Ovary (tissue), 9 donors: ENCODE data around the gene BMAL2. TPM values are rescaled to one million over a fixed set of nuclear protein-coding genes. Genes with fewer than 3 reads are reported as not detected.

Experiments used
- DNase-seq, 5 donors: peaks; one replicate each; pipeline ENCODE4 v3.0.0-alpha.2; 2019 to 2020
- H3K27ac ChIP-seq, 2 donors: fragments of 200-600 bp; one replicate each; pipeline versions ENCODE4 v1.5.1 to v1.8.0; 2019 to 2022
- H3K27me3 ChIP-seq: fragments of 200-600 bp; one replicate; pipeline ENCODE4 v1.8.0; 2022
- H3K36me3 ChIP-seq: fragments of 200-600 bp; sonication (generic); one replicate; pipeline ENCODE4 v1.5.1; 2019
- H3K4me1 ChIP-seq: one replicate; pipeline ENCODE4 v1.8.1; 2013; ENCODE audit warnings: mild to moderate bottlenecking, moderate library complexity; ENCODE audit not compliant: insufficient read depth
- H3K4me3 ChIP-seq: fragments of 200-600 bp; sonication (generic); one replicate; pipeline ENCODE4 v1.5.1; 2017
- H3K9me3 ChIP-seq, 2 donors: fragments of 200-600 bp in 1 of 2; sonication (generic) in 1 of 2; one replicate each; pipeline versions ENCODE4 v1.5.1 to v1.8.1; 2013 to 2019; ENCODE audit warnings: mild to moderate bottlenecking in 1 of 2, moderate library complexity in 1 of 2
- CTCF ChIP-seq, 3 donors: fragments of 450-650 bp in 2 of 3; fragments of 200-600 bp in 1 of 3; IDR thresholded peaks; one replicate each; pipeline versions ENCODE4 v1.5.1 to v1.8.0; 2016 to 2022; ENCODE audit warnings: antibody characterized with exemption in 3 of 3, mild to moderate bottlenecking in 1 of 3
- EP300 ChIP-seq: sonication (generic); formaldehyde crosslinking; IDR thresholded peaks from one replicate; pipeline ENCODE4 v1.6.1; 2017; ENCODE audit warnings: antibody characterized with exemption
- POLR2A ChIP-seq: fragments of 450-650 bp; IDR thresholded peaks from one replicate; pipeline ENCODE4 v1.6.1; 2017; ENCODE audit warnings: antibody characterized with exemption, mild to moderate bottlenecking, moderate library complexity
- WGBS, 3 donors: extraction: QIAGEN DNeasy Blood & Tissue Kit in 1 of 3; methylation state at CpG; one replicate each; pipeline versions ENCODE4 v1.1.5 to v1.1.7; 2013 to 2017; 5-methylcytosine and 5-hydroxymethylcytosine counted together
- intact Hi-C, 4 donors: fragments of 100-400 bp; cut with DNase I; formaldehyde crosslinking; loops; one replicate each; pipeline versions ENCODE4 v1.11.0 to v1.15.1; 2022 to 2023
- polyA plus RNA-seq, 2 donors: library from polyadenylated mRNA; stranded (reverse); fragments of 200-250 nt in 1 of 2; fragments of 350-450 nt in 1 of 2; fragmentation: Illumina TruSeq in 1 of 2; extraction: RNeasy Lipid Tissue Mini Kit (QIAGEN cat#74804) in 1 of 2; gene quantifications; one replicate each; pipeline ENCODE4 v1.2.3, GENCODE V29; 2013 to 2014
- total RNA-seq, 7 donors: library from RNA; depleted of rRNA in 2 of 7; stranded (reverse); fragments of >200 nt in 2 of 7; fragmentation: NEBNext Ultra II Directional in 3 of 7; extraction: Animal tissue kit (Norgen Biotek cat#: 25700) in 3 of 7; gene quantifications; one replicate each; pipeline versions ENCODE4 v1.1.0 to v1.2.4, GENCODE V29; 2016 to 2023
- donor health status: DM: no; HTN: no; CAD: no; lungs with moderate emphysema.
- donor health status: DM: no; HTN: no; CAD: no.
- donor health status: Bipolar disorder and iron deficiency.
- donor health status: DM: yes; HTN: yes; CAD: no.
- donor health status: DM: no; HTN: no; CAD: no.
- donor health status: DM: yes; HTN: yes; CAD: no.

The BMAL2 gene
- total and polyA plus RNA-seq, 9 donors = 0.13 to 3.0 (median 0.87) TPM

GRCh38 chr12:27340971-27341370 is 8.3 kb downstream of the BMAL2 start:
- Histone ChIP-seq H3K36me3 (no peaks in the 10 kb centered on the region), H3K9me3 (no peaks in the 10 kb centered on the region), H3K4me3 (no peak overlapping the region), H3K4me1 (no peaks in the 10 kb centered on the region), H3K27me3 (no peaks in the 10 kb centered on the region), H3K27ac (no peak overlapping the region)
- TF ChIP-seq EP300 (no peak), CTCF (IDR thresholded peaks at IDR 0.05) (no peak), POLR2A (no peak)
- intact Hi-C loops = no loop called here
- DNase-seq = no peak
- 93 to 96% (median 93%) methylated on average over 3 of the region's 3 CpGs for WGBS, 3 donors

- H3K9me3 ChIP-seq = no peaks in the 10 kb centered on the region
- TF ChIP-seq CTCF (IDR thresholded peaks at IDR 0.05) = no peak
- TF ChIP-seq EP300 = no peak
- no peak for TF ChIP-seq POLR2A
- no peak overlapping the region for H3K4me3 ChIP-seq
- H3K36me3 ChIP-seq = no peaks in the 10 kb centered on the region
- WGBS, 3 donors = 94 to 97% (median 94%) methylated on average over 2 of the region's 2 CpGs
- intact Hi-C loops = no loop called here
- H3K27me3 ChIP-seq = no peaks in the 10 kb centered on the region
- no peaks in the 10 kb centered on the region for H3K4me1 ChIP-seq
- DNase-seq = no peak
- no peak overlapping the region for H3K27ac ChIP-seq
Observed at GRCh38 chr12:27342536-27342935, 9.9 kb downstream of the BMAL2 start.

- no peak overlapping the region for H3K27ac ChIP-seq
- WGBS, 3 donors = 88 to 93% (median 90%) methylated on average over 5 of the region's 5 CpGs
- H3K4me3 ChIP-seq = no peak overlapping the region
- no peaks in the 10 kb centered on the region for H3K36me3 ChIP-seq
- intact Hi-C loops = no loop called here
- no peaks in the 10 kb centered on the region for H3K4me1 ChIP-seq
- no peak for DNase-seq
- H3K27me3 ChIP-seq = no peaks in the 10 kb centered on the region
- no peak for TF ChIP-seq EP300
- TF ChIP-seq POLR2A = no peak
- no peak for TF ChIP-seq CTCF (IDR thresholded peaks at IDR 0.05)
- H3K9me3 ChIP-seq = no peaks in the 10 kb centered on the region
Observed at GRCh38 chr12:27343255-27344000, 10.8 kb downstream of the BMAL2 start.

GRCh38 chr12:27344246-27344645 is 11.6 kb downstream of the BMAL2 start:
- Histone ChIP-seq H3K27me3 (no peaks in the 10 kb centered on the region), H3K27ac (no peak overlapping the region), H3K9me3 (no peaks in the 10 kb centered on the region), H3K4me3 (no peak overlapping the region), H3K4me1 (no peaks in the 10 kb centered on the region), H3K36me3 (no peaks in the 10 kb centered on the region)
- intact Hi-C loops = no loop called here
- TF ChIP-seq CTCF (IDR thresholded peaks at IDR 0.05) (no peak), EP300 (no peak), POLR2A (no peak)
- DNase-seq = no peak
- WGBS, 3 donors = 91 to 98% (median 95%) methylated on average over 2 of the region's 2 CpGs
